ES-I3 (cell line): ENCODE measurements around the gene C12orf75.
"Not testable (repeated sequence)": the region's sequence is repeated elsewhere in the genome, so short reads cannot be mapped to it uniquely, and the experiment has no call there.

ENCODE experiments used
- H3K36me3 ChIP-seq: 2 replicates; pipeline ENCODE4 v1.6.1; 2013; ENCODE audit warnings: mild to moderate bottlenecking, low read length, control low read depth, moderate library complexity; ENCODE audit not compliant: insufficient read depth
- H3K4me1 ChIP-seq: 2 replicates; pipeline ENCODE4 v1.6.1; 2013; ENCODE audit warnings: mild to moderate bottlenecking, control low read depth, low read length; ENCODE audit not compliant: insufficient read depth
- H3K9ac ChIP-seq: 2 replicates; pipeline ENCODE4 v1.6.1; 2013; ENCODE audit warnings: low read depth, mild to moderate bottlenecking, low read length, moderate library complexity
- H3K9me3 ChIP-seq: 2 replicates; pipeline ENCODE4 v1.6.1; 2013; ENCODE audit warnings: mild to moderate bottlenecking, low read length, moderate library complexity; ENCODE audit not compliant: control insufficient read depth, insufficient read depth

The C12orf75 gene

DNA sequence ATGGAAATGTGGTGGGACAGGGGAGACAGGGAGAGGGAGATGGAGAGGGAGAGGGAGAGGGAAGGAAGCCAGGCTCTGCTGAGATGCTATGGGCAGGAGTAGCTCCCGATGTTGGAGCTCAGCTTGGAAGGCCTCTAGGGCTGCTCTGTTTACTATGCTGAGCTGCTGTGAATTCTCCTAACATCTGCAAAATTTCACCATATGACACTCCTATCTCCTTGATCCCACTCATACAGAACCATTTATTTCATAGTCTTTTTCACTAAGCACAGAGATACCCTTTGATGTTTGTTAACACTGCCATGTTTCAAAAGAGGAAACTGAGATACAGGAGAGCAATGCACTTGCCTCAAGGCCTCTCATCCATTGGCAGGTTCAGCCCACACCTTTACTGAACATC is 60.7 kb downstream of the C12orf75 start:
- Histone ChIP-seq H3K9me3 (no peaks in the 10 kb centered on the region), H3K9ac (no peak overlapping the region), H3K4me1 (no peaks in the 10 kb centered on the region), H3K36me3 (no peaks in the 10 kb centered on the region)

DNA sequence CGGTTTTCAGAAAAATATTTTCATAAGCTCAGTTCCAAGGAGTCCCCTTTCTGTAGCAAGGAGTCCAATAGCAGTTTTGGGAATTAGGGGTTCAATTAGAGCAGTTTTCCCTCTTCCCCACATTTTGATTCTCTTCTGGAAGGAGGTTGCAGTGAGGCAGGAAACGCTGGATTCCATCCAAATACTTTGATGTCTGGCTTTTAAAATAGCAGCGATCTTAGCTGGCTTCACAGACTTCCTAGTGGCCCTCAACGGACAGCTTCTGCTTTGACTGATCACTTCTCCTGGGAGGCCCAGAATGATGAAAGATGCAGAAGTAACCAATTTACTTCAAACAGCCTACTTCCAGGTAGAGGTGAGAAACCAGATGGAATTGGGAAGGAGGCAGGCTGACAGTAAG is 63.1 kb downstream of the C12orf75 start:
- H3K36me3 ChIP-seq, result no peaks in the 10 kb centered on the region
- H3K9ac ChIP-seq, result no peak overlapping the region
- no peaks in the 10 kb centered on the region for H3K4me1 ChIP-seq
- no peaks in the 10 kb centered on the region for H3K9me3 ChIP-seq

DNA sequence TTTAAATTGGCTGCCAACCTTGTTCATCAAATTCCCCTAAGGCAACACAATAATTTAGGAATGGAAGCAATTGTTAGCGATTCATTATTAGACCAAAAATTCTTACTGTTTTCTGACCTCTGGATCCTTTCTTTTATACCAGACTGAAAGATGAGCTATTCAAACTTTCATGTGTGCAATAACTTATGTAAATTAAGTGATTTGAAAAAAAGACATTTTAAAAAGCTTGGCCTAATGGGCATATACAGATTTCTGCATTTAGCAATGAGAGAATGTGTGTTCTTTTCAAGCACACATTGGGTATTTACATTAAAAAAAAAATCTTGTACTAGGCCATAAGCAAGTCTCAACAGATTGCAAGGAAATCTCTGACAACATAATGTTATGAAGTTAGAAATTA is 65.5 kb downstream of the C12orf75 start:
- no peaks in the 10 kb centered on the region for H3K36me3 ChIP-seq
- no peaks in the 10 kb centered on the region for H3K9me3 ChIP-seq
- H3K4me1 ChIP-seq, result no peaks in the 10 kb centered on the region

DNA sequence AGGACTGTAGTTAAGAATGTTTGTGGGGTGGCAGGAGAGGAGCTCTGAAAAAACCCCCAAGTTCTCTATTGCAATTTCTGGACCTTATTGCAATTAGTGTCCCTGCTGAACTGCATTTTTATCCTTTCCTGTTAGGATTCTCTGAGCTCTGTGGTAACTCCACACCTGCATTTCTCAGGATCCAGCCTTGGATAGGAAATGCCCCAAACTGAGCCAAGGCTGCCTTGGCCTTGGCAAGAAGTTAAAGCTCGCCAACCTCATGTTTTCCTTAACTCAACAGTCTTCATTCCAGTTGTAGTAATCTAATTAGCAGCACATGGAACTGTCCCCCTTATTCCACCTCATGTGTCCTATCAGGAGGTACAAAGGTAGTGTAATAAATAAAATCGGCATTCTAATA is 66.5 kb downstream of the C12orf75 start:
- H3K4me1 ChIP-seq, result no peaks in the 10 kb centered on the region
- H3K9ac ChIP-seq, result no peak overlapping the region
- H3K9me3 ChIP-seq, result no peaks in the 10 kb centered on the region

More for the DNA sequence above, 65.5 kb downstream of the C12orf75 start:
- H3K9ac ChIP-seq, result no peak overlapping the region

DNA sequence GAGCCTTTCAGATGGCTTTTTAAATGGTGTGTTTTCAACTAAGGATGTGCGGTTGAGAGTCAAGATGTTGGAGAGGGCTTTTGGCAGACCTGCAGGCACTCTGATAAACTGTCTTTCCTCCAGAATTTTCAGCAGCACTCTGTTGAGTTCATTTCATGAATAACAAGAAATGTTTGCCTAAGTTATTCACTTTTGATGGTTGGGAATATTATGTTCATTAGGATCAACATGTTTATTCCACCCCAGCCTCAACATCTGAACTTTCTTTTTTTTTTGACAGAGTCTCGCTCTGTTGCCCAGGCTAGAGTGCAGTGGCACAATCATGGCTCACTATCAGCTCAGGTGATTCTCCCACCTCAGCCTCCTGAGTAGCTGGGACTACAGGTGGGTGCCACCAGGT is 68.4 kb downstream of the C12orf75 start:
- Histone ChIP-seq H3K36me3 (no peaks in the 10 kb centered on the region), H3K4me1 (no peaks in the 10 kb centered on the region), H3K9ac (no peak overlapping the region), H3K9me3 (no peaks in the 10 kb centered on the region)

More for the DNA sequence above, 66.5 kb downstream of the C12orf75 start:
- no peaks in the 10 kb centered on the region for H3K36me3 ChIP-seq

DNA sequence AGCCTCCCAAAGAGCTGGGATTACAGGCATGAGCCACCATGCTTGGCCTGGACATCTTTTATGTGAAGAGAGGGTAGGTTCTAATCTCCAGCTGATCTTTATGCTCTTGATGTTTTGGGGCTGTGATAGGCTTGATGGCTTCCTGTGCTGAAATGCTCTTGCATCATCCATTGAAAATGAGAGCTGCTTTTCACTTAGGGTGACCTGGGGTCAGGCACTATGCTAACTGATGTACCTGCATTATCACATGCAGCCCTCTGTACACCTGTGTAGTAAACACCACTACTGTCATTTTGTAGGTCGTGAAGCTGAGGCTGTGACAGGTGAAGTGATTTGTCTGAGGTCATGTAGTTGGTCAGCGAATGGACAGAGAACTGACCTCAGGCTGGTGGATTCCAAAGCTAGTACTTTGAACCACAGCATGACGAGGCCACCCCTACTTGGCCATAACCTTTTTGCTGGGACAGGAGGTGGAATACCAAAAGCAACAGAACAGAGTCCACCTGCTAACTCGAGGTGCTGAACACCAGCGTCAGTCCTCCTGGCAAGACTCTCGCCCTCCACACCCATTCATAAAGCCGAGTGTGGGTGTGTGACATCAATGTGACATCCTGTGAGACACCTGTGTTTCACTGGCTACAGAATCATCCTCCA is 69.1 kb downstream of the C12orf75 start:
- no peaks in the 10 kb centered on the region for H3K36me3 ChIP-seq
- no peak overlapping the region for H3K9ac ChIP-seq
- no peaks in the 10 kb centered on the region for H3K4me1 ChIP-seq
- no peaks in the 10 kb centered on the region; the same call in 1 of the 2 replicates for H3K9me3 ChIP-seq

DNA sequence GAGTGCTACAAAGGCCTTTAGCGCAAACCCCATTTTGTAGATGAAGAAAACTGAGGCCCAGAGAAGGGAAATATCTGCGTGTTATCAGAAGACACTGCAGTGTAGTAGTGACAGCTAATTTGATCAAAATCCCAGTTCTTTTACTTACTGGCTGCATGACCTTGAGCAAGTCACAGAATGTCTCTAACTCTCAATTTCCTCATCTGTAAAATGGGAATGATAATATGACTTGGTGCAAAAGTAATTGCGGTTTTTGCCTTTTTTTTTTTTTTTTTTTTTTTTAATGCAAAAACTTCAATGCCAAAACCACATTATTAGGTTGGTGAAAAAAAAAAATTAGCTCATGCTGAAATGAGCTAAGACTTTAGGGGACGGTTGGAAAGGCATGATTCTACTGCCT is 69.7 kb downstream of the C12orf75 start:
- H3K36me3 ChIP-seq, result no peaks in the 10 kb centered on the region
- H3K4me1 ChIP-seq, result no peaks in the 10 kb centered on the region
- no peak overlapping the region for H3K9ac ChIP-seq
- no peaks in the 10 kb centered on the region; the same call in 1 of the 2 replicates for H3K9me3 ChIP-seq

DNA sequence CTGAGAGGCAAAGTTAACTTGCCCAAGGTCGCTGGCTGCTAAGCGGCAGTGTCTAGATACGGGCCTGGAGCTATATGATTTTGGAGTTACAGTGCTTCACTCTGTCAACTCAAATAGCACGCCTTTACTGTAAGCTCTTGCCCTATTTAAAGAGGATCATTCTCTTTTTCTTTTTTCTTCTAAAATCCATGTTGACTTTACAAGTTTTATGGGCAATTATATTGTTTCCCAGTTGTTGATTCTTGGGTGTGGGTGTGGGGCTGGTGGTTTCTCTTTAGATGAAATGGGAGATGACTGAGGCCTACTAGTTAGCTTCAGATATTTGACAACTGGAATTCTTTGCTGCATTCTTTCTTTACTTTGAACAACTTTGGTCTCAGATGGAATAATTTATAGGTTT is 70.7 kb downstream of the C12orf75 start:
- Histone ChIP-seq H3K4me1 (no peaks in the 10 kb centered on the region), H3K36me3 (no peaks in the 10 kb centered on the region), H3K9me3 (no peaks in the 10 kb centered on the region; the same call in 1 of the 2 replicates), H3K9ac (no peak overlapping the region)

DNA sequence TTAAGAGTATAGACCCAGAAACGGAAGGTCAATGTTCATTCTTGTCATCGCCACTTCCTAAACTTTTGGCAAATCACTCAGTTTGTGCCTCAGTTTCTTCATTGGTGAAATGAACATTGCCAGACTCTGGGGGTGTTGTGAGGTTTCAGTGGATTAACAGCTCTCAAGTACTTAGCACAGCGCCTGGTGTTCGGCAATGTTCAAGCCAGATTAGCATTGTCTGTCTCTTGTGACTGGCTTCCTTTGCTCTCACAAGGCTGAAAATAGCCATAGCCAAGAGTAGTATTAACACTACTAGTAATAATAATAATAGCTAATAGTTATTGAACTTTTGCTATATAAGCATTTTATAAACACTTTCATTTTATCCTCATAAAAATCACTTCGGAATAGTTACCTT is 71.9 kb downstream of the C12orf75 start:
- H3K9ac ChIP-seq, result no peak overlapping the region
- no peaks in the 10 kb centered on the region for H3K4me1 ChIP-seq
- no peaks in the 10 kb centered on the region for H3K36me3 ChIP-seq
- H3K9me3 ChIP-seq, result no peaks in the 10 kb centered on the region; the same call in 1 of the 2 replicates

DNA sequence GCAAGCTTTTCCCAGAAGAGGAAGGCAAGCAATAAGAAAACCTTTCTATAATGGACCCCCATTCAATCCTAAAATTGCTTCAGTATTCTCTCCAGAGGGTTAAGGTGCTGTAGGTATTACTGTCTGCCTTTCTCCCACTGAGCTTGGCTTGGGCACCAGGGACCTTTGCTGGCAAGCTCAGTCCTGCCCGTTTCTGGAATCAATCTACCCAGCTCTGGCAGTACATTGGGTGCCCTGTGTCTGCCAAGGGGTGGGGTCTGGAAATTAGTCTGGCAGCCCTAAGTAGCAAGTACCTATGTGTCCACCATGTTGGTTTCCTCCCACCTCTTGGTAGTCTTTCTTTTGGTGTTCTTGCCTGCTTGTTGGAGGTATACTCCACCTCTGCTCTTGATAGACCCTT is 72.6 kb downstream of the C12orf75 start:
- Histone ChIP-seq H3K4me1 (no peaks in the 10 kb centered on the region), H3K9ac (no peak overlapping the region), H3K36me3 (no peaks in the 10 kb centered on the region), H3K9me3 (no peaks in the 10 kb centered on the region; the same call in 1 of the 2 replicates)

DNA sequence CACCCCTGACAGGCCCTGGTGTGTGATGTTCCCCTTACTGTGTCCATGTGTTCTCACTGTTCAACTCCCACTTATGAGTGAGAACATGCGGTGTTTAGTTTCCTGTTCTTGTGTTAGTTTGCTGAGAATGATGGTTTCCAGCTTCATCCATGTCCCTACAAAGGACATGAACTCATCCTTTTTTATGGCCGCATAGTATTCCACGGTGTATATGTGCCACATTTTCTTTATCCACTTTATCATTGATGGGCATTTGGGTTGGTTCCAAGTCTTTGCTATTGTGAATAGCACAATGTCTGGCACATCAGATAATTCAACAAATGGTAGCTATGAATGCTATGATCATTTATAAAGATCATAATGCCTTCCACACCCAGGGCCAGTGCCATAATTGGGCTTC is 73.6 kb downstream of the C12orf75 start:
- not testable (repeated sequence) for H3K9me3 ChIP-seq

DNA sequence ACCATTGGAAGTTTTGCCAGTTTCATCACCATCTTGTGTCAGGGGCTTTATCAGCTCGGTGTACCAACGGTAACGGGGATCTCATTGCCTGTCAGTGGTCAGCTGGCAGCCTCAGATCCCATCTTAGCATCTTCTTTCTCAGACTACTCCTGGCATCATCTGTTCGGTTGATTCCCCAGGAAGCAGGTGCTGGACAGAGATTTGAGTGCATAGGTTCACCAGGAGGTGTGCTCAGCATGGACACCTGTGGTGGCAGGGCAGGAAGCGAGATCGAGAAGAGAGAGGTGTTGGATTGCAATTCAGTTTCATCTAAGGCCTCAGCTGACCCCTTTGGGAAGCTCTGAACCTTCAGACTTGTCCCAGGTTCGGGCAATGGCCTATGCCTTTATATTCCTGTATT is 76.0 kb downstream of the C12orf75 start:
- H3K4me1 ChIP-seq, result peaks cover 6% of the 10 kb centered on the region
- H3K36me3 ChIP-seq, result no peaks in the 10 kb centered on the region; the same call in 1 of the 2 replicates
- H3K9me3 ChIP-seq, result no peaks in the 10 kb centered on the region; the same call in 1 of the 2 replicates

More for the DNA sequence above, 73.6 kb downstream of the C12orf75 start:
- not testable (repeated sequence) for H3K4me1 ChIP-seq, H3K9ac ChIP-seq, H3K36me3 ChIP-seq

DNA sequence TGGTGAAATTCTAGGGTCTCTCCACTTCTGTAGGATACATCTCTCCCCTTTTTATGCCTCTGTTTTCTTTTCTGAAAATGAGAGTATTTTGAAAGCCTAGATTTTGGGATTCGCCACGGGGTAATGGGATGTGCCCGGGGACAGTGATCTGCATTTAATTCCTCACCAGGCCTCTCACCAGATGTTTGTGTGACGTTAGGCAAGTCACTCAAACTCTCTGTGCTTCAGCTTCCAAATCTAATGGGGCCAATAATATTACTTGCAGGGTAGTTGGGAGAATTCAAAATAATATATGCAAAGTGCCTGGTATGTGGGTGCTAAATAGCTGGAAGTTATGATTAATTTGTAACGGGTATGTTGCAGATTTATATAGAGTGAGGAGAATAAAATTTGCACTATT is 78.8 kb downstream of the C12orf75 start:
- peaks cover 6% of the 10 kb centered on the region for H3K4me1 ChIP-seq
- H3K9me3 ChIP-seq, result no peaks in the 10 kb centered on the region; the same call in 1 of the 2 replicates
- H3K36me3 ChIP-seq, result no peaks in the 10 kb centered on the region; the same call in 1 of the 2 replicates
- H3K9ac ChIP-seq, result no peak overlapping the region

More for the DNA sequence above, 76.0 kb downstream of the C12orf75 start:
- no peak overlapping the region for H3K9ac ChIP-seq

DNA sequence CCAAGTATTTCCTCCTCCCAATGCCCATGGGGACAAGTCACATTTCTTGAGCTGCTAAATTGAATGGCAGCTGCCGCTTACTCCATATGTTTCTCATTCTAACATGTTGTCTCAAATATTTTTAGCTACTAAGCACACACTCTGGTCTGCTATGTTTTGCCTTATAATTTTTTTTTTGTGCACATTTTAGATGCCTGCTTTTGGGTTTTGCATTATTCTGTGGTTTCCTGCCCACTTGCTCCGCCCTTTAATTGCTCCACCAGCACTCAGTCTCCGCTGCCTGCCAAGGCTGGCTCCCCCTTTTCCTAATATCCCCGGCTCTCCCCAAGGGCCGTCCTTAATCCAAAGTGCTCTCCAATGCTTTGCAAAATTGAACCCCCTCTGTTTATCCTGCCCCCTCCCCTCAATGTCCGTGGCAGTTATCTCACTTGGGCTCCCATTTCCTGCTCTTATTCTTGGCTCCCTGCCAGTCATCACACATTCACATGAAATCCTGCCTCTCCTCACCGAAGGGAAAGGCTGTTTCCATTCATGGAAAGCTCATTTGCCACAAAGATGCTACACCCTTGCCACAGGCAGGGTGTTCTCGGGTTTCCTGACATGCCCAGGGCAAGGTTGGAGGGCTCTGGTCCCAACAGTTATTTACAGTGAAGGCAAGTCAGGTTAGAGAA is 79.4 kb downstream of the C12orf75 start:
- peaks cover 6% of the 10 kb centered on the region for H3K4me1 ChIP-seq
- no peak overlapping the region for H3K9ac ChIP-seq
- no peaks in the 10 kb centered on the region; the same call in 1 of the 2 replicates for H3K36me3 ChIP-seq
- no peaks in the 10 kb centered on the region for H3K9me3 ChIP-seq

DNA sequence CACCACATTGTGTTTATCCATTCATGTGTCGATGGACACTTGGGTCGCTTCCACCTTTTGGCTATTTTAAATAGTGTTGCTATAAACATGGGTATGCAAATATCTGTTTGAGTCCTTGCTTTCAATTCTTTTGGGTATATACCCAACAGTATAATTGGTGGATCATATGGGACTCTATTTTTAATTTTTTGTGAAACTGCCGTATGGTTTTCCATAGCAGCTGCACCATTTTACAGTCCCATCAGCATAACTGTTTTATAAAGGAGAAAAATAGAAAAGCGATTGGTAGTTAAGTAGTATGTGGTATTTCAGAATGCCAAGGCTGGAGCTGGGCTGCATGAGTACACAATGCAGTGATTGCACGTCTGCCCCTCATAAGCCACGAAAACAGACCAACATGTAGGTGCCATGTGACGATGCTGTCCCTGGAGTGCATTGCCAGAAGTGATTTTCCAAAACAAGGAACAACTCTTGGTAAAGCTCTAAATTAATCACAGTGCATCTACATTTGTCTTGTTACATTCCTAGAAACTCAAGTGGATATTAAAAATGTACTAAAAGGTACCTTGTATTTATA is 83.5 kb downstream of the C12orf75 start:
- Histone ChIP-seq H3K9me3 (no peaks in the 10 kb centered on the region), H3K9ac (no peak overlapping the region), H3K36me3 (no peaks in the 10 kb centered on the region; the same call in 1 of the 2 replicates), H3K4me1 (peaks cover 6% of the 10 kb centered on the region)
